HG02642 (cell line): ENCODE measurements around the gene DRICH1.
"Not testable (repeated sequence)": the region's sequence is repeated elsewhere in the genome, so short reads cannot be mapped to it uniquely, and the experiment has no call there.

Experiments
- ATAC-seq: cut with Tn5 transposase; IDR thresholded peaks from one replicate; pipeline ENCODE4 v1.9.1; 2021; ENCODE audit warnings: mild to moderate bottlenecking; ENCODE audit not compliant: unreplicated experiment, poor library complexity

Gene DRICH1

DNA sequence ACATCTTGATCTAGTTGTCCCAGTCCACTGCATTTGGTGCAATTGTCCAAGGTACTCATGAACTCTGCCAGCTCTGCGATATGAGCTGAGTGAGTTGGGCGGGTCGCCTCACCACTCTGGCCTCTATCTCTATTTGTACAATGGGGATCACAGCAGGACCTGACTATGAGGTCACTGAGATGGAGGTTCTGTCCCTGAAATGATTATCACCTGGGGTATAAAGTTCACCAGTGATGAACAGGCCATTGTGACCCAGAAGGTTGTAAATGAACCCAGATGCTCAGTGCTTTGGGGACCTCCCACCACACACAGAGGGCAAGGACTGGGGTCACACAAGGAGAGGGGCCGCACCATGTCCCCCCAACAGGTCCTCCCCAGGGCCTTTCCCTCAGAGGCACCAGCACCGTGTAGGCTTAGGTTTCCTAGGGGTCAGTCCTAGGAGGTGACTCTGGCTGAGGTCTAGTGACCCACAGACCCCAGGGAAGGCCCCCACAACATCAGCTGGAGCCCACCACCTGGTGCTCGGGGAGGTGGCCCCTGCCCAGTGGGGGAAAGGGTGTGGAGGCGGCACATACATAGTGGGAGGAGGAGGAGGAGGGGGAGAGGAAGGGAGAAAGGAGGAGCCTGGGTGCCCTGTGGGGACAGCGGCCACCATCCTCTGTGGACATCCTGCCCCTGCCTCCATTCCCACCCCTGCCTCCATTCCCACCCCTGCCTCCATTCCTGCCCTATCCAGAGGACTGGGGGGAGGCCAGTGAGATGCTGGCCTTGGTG, 27.0 kb downstream of the DRICH1 start:
- no peak for ATAC-seq

DNA sequence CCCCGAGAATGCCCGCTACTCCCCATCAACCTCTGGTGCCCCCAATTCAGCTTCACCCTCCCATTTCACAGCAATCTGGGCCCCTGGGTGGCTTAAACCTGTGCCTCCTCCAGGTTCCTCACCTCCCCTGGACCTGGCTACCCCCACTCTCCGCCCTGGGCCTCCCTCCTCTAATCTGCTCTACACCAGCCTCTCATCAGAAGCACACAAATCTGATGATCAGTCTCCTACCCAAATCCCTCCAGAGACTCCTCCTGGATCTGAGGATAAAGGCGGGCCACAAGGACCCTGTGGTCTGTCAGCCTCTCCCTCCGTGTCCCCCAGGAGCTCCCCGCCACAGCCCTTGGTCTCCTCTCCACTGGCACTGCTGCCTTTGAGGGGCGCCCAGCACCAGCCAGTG, 28.9 kb downstream of the DRICH1 start:
- no peak for ATAC-seq

DNA sequence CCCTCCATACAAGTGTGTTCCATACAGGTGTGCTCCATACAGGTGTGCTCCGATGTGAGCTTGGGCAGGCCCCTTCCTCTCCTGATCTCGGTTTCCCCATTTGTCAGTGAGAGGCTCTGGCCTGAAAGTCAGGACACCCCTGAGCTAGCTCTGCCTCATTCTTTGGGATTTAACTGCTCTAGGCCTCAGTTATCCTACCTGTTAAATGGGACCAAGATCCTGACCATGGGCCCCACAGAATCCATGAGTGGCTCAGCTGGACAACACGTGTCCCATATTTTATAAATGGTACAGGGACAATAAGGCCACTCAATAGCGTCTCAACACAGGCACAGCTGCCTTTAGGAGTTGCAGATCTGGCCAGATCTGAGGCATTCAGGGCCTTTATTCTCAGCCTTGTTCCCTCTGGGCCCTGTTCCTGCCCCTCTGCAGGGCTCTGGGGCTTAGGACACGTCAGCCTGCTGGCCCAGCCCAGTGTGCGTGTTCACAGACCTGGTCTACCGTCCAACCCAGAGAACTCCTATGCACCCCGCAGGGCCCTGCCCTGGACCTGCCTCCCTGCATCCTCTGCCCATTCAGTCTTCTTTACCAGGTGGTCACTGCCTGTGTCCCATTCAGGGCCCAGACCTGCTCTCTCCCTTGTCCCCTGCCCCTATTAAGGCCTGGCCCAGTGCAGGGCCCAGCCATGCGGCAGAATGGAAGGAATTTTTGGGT, 33.2 kb downstream of the DRICH1 start:
- ATAC-seq, result no peak

DNA sequence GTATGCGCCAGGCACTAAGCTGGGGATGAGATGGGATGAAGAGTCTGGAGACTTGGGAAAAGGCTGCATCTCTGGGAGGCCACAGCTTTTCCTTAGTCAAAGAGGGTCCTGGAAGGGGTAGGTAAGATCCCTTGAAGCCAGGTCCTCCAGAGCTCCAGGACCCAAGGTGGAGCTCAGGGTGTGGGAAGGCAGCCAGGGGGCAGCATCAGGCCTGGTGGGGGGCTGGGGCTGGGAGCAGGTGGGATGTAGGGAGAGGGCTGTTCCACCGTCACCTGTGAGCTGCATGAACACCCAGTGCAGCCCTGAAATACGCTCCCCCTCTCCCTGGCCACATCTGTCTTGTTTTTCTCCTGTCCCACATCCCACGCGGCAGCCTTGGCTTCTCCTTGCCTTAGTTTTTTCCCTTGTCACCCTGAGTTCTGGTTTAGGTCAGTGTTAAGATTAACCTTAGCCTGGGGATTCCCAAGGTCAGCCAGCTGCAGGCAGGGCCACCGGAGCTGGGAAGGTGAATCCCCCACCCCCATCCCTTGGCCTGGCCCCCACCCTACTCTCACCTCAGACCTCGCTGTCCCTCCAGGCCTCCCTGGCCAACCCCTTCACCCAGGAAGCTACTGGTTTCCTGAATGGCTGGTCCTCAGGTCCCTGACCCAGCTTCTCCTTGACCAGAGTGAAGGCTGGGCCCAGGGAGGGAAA, 34.4 kb downstream of the DRICH1 start:
- ATAC-seq, result not testable (repeated sequence)

DNA sequence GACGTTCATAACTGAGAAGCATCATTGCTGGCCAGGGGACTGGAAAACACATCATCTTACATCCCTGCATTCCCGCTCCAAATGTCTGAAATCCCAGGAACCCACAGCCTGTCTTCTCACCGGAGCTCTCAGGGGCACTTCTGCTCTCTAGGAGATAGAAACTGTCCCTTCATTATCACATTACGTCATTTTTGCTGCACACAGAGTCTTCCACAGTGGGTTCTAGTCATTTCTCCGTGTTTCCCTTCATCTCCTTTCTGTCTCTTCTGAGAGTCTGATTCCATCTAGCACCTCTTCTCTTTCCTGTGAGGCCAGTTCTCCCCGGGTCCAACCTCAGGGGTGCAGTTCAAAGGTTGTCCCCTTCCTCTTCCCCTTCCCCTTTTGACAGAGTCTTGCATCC, 36.2 kb downstream of the DRICH1 start:
- ATAC-seq, result not testable (repeated sequence)

DNA sequence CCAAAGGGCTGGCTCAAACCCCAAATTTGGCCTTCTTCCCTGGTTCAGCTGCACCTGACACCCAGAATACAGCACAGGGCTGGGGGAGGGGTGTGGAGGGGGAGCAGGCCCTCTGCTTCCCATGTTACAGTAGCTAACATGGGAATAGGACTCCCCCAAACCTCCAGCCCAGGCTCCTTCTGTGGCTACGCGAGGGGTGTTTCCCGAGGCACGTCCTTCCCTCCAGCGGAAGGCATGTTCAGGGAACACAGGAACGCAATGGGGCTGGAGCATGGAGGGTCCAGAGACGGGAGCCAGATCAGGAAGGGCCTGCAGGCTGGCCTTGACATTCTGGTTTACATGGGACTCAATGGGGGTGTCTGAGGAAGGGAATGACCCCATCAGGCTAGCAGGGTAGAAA, 40.3 kb downstream of the DRICH1 start:
- ATAC-seq, result no peak

DNA sequence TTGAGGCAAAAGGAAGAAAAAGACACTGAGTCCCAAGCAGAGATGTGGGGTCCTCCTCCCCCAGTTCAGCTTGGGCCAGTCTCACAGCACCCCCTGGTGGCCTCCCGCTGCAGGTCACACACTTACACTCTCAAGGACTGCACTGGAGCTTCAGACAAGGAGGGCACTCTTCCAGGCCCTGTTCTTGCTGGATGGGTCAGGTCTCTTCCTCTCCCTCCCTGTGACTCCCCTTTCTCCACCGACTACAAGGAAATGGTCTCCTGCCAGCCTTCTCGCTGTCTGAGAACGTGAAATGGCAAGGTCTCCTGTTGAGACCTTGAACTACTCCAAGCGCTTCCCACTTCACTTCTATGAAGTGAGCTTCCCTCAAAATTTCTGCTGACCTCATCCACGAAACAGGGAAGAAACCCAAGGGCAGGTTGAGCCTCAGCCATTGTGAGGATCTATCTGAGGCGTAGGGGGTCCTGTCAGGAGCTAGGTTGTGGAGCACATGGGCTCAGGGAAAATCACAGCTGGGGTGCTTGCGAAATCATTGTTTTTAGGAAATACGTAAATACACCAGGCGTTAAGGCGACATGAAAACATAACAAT, 40.8 kb downstream of the DRICH1 start:
- no peak for ATAC-seq

DNA sequence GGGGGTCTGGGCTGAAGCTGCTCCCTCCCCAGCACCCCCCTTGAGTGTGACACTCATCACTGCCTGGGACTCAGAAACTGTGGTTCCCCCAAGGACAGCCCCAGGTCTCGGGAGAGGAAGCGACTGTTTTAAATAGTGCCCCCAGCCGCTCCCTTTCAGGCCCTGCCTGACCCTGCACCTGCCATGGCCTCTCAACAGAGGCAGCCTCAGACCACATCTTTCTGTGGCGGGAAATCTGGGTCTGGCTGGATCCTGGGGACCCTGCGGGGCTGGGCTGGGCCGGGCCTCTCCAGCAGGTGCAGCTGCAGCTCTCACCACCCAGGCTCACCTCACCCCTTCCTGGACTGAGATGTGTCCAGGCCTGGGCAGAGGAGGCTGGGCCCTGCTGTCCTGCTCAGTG, 48.3 kb downstream of the DRICH1 start:
- no peak for ATAC-seq

DNA sequence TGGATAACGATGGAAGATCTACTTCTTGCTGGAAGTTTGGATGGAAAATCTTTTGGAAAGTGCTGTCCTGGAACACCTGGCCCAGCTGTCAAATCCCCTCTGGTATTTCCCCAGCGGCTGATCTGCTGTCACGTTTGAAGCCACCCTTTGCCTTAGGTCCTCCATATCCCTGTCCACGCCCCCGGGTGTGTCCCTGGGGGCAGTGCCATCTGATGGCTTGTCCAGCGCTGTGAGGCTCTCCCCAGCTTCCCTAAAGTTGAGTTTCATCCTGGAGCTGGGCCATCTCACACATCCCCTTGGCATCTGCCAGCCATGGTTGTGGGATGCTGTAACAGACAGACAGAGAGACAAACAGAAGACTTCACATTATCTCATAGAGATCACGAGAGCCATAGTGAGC, 49.0 kb downstream of the DRICH1 start:
- no peak for ATAC-seq

DNA sequence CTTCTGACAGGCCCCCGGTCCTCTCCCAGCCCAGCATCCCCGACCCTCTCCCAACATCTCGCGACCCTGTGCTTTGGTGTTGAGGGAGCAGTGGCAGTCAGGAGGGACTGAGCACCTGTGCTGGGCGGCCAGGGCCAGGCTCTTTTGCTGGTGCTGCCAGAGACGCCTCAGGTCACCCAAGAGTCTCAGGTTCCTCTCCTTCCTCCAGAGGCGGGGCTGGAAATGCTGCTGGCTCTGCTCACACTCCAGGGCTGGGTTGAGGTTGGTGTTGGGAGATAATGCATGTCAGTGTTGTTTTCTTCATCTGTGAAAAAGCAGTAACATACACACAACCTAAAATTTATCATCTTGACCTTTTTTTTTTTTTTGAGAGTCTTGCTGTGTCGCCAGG, 50.9 kb downstream of the DRICH1 start:
- ATAC-seq, result no peak

DNA sequence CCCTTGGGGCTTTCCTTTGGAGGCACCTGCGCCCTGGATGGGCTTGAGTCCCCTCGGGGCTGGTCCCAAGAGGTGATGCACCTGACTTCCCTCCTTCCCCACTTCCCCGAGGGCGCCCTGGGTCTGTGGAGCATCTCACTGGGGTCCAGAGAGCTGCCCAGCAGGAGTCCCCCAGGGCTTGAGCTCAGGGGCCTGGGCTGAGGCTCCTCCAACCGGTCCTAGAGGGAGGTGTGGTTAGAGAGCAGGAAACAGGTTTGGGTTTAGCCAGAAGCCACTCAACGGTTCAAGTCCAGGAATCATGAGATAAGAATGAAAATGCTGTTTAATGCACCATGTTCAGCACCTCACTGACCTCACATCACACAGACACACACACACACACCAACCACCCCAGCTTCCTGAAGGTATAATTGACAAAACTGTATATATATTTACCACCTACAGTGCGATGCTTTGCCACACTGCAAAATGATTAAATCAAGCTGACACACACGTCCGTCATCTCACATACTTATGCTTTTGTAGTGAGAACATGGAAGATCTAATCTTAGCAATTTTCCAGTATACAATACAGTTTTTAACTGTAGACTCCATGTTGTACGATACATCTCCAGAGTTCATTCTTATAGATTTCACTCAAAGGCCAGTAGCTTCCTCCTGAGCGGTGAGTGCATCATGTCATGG, 51.4 kb downstream of the DRICH1 start:
- ATAC-seq, result no peak

DNA sequence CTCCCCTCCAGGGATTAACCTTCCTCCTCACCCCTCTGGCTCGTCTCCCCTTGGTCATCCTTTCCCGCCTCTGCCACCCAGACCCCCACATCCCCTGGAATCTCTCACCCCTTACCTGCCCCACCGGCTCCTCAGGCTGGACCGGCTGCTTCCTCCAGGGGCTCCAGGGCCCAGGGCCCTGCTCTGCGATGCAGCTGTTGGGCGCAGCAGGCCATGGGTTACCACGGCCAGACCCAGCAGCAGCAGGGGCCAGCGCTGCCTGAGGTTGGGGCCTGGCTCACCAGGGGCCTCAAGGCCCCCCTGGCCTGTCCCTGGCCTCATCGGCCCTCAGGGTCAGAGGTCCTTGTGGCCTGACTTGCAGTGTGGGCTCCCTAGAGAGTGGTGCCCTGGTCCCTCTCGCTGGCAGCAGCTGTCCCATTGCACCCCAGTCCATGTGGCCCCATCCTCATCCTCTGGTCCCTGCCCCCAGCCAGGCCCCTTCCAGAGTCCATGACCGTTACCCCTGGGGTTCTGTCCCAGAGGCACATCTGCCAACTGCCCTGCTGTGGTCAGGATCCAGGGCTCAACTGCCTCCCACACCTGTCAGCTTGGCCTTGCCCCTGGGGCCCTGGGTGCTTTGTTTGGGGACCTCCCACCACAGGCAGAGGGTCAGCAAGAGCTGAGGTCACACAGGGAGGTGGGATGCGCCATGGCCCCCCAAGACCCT, 52.1 kb downstream of the DRICH1 start, which contains the start of gene IGLL1:
IGLL1 (minus strand) TSS at position 421 of the 706 bp plus-strand sequence; CDS start at position 321, 100 bp downstream.
- ATAC-seq, result no peak

DNA sequence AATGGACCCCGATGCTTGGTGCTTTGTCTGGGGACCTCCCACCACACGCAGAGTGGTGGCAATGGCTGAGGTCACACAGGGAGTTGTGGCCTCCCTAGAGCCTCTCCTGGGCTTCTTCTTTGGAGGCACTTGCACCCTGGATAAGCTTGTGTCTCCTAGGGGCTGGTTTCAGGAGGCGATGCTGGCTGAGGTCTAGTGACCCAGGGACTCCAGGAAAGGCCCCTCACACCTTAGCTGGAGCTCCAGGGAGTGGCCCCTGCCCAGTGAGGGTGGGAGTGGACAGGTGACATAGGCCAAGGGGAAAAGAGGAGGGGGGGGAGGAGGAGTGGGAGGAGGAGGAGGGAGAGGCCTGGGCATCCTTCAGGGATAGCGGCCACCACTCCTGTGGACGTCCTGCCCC, 52.8 kb downstream of the DRICH1 start:
- no peak for ATAC-seq

DNA sequence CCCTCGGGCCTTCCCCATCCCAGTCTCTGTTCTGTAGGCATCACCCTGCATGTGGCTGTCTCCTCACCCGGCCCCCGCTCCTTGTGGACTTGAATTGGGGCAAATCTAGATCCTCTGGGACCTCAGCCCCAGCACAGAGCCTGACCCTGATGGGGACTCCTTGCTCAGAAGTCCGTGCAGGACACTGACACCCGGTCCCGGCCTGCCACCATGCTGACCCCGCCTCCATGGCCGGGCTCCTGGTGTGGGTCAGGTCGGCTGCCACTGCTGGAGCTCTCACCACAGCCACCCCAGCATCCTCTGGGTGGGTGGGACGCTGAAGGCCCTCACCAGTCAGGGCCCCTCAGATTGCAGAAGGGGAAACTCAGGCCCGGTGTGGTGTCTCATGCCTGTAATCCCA, 53.8 kb downstream of the DRICH1 start:
- ATAC-seq, result no peak

DNA sequence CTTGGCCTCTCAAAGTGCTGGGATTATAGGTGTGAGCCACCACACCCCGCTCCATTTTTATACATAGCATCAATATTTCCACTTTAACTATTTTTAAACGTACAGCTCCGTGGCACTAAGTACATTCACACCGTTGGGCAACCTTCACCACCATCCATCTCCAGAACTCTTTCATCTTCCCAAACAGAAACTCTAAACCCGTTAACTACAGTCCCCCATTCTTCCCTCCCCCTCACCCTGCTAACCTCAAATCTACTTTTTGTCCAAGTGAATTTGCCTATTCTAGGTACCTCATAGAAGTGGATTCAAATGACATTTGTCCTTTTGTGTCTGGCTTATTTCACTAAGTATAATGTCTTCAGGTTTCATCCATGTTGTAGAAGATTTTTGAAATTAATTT, 55.4 kb downstream of the DRICH1 start:
- ATAC-seq, result no peak

DNA sequence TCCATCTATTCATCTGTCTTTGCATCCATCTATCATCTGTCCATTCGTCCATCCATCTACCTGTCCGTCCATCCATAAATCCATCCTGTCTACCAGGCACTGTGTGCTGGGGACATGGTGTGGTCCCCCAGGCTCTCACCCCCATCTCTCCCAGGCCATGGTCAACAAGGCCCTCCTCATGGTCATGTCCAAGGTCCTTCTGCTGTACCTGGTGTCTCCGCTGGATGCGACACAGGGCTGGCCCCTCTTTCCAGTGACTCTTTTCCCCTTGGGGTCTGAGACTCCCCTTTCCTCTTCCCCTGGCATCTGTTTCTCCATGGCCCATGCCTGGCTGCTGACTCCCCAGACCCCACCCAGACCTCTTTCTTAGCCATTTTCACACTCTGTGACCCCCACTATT, 56.5 kb downstream of the DRICH1 start:
- ATAC-seq, result no peak

DNA sequence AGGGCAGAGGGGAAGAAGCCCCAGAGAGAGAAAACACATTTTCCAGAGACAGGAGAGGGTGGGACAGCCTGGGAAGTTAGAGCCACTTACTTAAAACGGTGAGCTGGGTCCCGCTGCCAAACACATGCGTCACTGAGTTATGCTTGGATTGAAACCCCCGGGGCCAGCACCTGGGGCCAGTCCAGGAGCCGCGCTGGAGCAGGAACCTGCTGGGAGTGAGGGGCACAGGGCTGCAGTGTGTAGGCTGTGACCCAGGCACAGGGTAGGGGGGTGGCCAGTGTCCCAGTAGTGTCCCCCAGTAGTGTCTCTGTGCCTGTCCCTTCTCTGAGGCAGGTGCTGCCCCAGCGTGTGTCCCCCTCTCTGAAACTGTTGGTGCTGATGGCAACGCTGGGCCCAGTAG, 57.2 kb downstream of the DRICH1 start:
- ATAC-seq, result no peak

DNA sequence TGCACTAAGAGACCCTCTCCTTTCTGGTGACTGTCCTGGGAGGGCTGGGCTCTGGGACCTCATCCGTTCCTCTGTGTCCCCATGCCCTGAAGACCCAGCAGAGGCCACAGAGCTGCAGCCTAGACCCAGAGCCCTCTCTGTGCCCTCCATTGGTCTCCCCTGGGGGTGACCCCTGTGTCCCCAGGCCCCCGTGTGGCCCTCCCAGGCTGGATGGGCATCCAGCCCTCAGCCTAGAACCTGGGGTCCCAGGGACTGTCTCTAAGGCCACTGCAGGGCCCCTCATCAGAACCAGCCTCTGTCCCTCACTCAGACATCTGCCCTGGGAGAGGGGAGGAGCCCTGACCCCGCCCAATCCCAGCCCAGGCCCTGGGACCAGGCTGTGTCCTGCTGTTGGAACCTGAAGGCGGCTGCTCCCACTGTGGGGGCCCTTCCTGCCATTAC, 57.7 kb downstream of the DRICH1 start:
- no peak for ATAC-seq

DNA sequence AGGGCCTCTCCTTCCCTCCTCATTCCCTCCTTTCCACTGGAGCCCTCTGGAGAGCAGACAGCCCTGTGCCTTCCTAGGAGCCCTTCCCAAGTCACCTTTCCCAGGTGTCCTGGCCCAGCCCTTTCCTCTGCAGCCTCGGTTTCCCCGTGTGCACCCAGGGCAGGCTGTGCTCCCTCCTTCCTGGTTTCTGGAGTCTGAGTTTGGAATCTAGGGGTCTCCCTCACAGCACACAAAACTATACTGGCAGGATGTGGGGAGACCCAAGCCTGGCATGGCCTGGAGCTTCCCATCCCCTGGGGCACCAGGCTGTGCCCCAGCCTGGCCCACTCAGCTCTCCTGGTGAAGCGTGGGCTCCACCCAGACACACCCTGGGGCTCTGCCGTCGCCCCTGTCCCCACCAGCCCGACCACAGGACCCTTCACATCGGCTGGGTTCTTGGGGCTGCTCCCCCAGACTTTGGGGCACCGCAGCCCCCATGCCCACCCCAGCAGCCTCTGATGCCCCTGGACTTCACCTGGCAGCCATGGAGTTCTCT, 58.4 kb downstream of the DRICH1 start:
- ATAC-seq, result not testable (repeated sequence)
